Tibial nerve (tissue), 4 donors: ENCODE measurements around the gene LDAF1.

ENCODE experiments used
- CTCF ChIP-seq, 5 experiments: fragments of 200-600 bp in 3 of 5; fragments of 450-650 bp in 2 of 5; sonication (generic) in 3 of 5; IDR thresholded peaks; one replicate each; pipeline ENCODE4 v1.5.1; 2016 to 2019; ENCODE audit warnings: antibody characterized with exemption in 5 of 5, mild to moderate bottlenecking in 3 of 5, moderate library complexity in 2 of 5
- EP300 ChIP-seq, 2 donors: sonication (generic); formaldehyde crosslinking; IDR thresholded peaks; one replicate each; pipeline ENCODE4 v1.6.1; 2017; ENCODE audit warnings: antibody characterized with exemption in 2 of 2, mild to moderate bottlenecking in 1 of 2
- POLR2A ChIP-seq, 2 donors: fragments of 450-650 bp; IDR thresholded peaks; one replicate each; pipeline ENCODE4 v1.6.1; 2017; ENCODE audit warnings: antibody characterized with exemption in 2 of 2, mild to moderate bottlenecking in 2 of 2, moderate library complexity in 2 of 2

- TF ChIP-seq CTCF (IDR thresholded peaks at IDR 0.05) (no peak), POLR2A (IDR thresholded peaks at IDR 0.05) (no peak), EP300 (IDR thresholded peaks at IDR 0.05) (no peak)
These were observed 50.2 kb downstream of the LDAF1 start for GRCh38 chr16:21208446-21209230.
